ENCODE data around the gene SNAP47.

DNA sequence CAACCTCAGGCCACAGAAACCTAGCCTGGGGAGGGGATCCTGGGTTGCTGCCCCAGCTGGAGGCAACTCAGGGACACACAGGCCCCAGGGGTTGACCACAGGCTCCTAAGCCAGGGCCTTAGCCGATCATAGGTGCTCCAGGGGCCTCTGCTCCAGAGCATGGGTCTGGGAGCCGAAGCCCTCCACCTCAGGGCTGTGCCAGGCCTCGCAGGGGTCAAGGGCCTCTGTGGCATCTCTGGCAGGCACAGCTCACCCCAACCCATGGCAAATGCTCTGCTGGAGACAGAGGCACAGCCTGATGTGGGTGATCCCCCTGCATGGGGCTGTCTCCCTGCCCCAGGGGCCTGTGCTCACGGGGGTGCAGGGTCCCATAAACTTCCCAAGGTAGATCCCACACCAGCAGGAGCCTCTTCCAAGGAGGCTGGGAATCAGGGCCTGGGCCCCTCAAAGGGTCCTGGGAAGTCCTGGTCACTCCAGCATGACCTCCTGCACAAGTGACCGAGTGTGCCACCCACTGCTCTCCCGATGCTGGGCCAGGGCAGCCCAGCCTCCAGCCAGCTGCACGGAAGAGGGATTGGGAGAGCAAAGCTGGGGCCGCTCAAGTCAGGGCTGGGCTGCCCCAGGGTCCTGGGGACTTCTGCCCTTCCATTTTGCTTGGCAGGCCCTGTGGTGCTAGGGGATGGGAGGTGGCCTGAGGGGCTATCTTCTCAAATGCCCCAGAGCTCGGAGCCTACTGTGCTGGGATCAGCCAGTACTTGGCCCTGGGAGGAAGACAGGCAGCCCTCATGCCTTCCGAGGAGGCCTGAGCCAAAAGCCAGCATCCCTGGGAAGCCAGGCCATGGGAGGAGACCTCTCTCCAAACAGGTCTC is 58.1 kb downstream of the SNAP47 start:
- TF ChIP-seq EZH2 (IDR thresholded peaks at IDR 0.05; ENCODE audit: insufficient read depth, poor library complexity, severe bottlenecking): no peak
- TF ChIP-seq EZH2phosphoT487 (IDR thresholded peaks at IDR 0.05; ENCODE audit: insufficient read depth, low read depth): no peak

Data from GM23248 (cell line).